Measurements from ENCODE around the gene AGBL4. TPM values are rescaled to one million over a fixed set of nuclear protein-coding genes. Genes with fewer than 3 reads are reported as not detected.

The AGBL4 gene
- total RNA-seq, 1 experiment from 2014 or later = not detected

- intact Hi-C loops (cut with micrococcal nuclease) = no loop called here
- ChIA-PET POLR2A (no interaction called here), RAD21 (ENCODE audit: low non-redundant PET in 1 of 2, low total read pairs in 2 of 2, uncharacterized antibody in 2 of 2, unreplicated experiment in 2 of 2) (no interaction called here), CTCF (no interaction called here)
- Histone ChIP-seq H3K36me3 (ENCODE audit: control insufficient read depth in 1 of 2, insufficient read depth in 2 of 2, low read length in 2 of 2) (no peaks in the 10 kb centered on the region), H3K9ac (ENCODE audit: low read length) (no peak overlapping the region), H3K9me3 (ENCODE audit: control insufficient read depth in 1 of 2, insufficient read depth in 1 of 2, low read depth in 1 of 2, low read length in 2 of 2) (peaks cover 4 to 8% of the 10 kb centered on the region in 2 experiments; a peak in 2 of 4 replicates), H3K79me2 (ENCODE audit: insufficient read depth, low read length) (no peaks in the 10 kb centered on the region), H3K27me3 (ENCODE audit: insufficient read depth, low read length) (no peaks in the 10 kb centered on the region), H3K27ac (ENCODE audit: low read depth, low read length) (no peak overlapping the region), H3K4me1 (ENCODE audit: control insufficient read depth in 1 of 2, insufficient read depth in 2 of 2, low read length in 2 of 2) (no peaks in the 10 kb centered on the region), H4K20me1 (ENCODE audit: insufficient read depth) (no peaks in the 10 kb centered on the region), H3K4me2 (ENCODE audit: low read length) (no peak overlapping the region), H3K4me3 (replicated peaks in 1 of 2; ENCODE audit: low read depth in 1 of 2, low read length in 2 of 2) (no peak overlapping the region), H3K9me2 (ENCODE audit: insufficient read depth) (no peaks in the 10 kb centered on the region), H2AFZ (ENCODE audit: low read depth, low read length, poor library complexity, severe bottlenecking) (no peak overlapping the region)
- no peak for ATAC-seq
- BruUV-seq (replicated peaks) = no TSS peak
- TF ChIP-seq RAD21 (IDR thresholded peaks at IDR 0.05; ENCODE audit: low read depth) (no peak), YY1 (IDR thresholded peaks at IDR 0.05; ENCODE audit: extremely low read depth, insufficient replicate concordance, low read depth, low read length) (no peak)
- DNase-seq (ENCODE audit: low read depth, low spot score) = no peak
Measured at GRCh38 chr1:49723662-49724061, 300.1 kb downstream of the AGBL4 start.

- BruUV-seq (replicated peaks) = no TSS peak
- no peaks in the 10 kb centered on the region for H3K79me2 ChIP-seq (ENCODE audit: insufficient read depth, low read length)
- no peak for ATAC-seq
Measured at GRCh38 chr1:49694251-49694827, 329.4 kb downstream of the AGBL4 start.

More at GRCh38 chr1:49694251-49694827, 329.4 kb downstream of the AGBL4 start:
- TF ChIP-seq ATF3 (IDR thresholded peaks at IDR 0.05) (no peak), SRF (IDR thresholded peaks at IDR 0.05; ENCODE audit: low read depth) (no peak), CEBPB (IDR thresholded peaks at IDR 0.05; ENCODE audit: low read depth) (no peak), CTCF (IDR thresholded peaks at IDR 0.05 in 2 of 3, conservative IDR thresholded peaks at IDR 0.05 in 1 of 3; ENCODE audit: borderline replicate concordance in 1 of 3, insufficient read depth in 1 of 3, low read depth in 2 of 3, low read length in 2 of 3) (no peak), ZNF274 (IDR thresholded peaks at IDR 0.05; ENCODE audit: low read depth, low read length) (no peak), CBX3 (IDR thresholded peaks at IDR 0.05; ENCODE audit: low read depth) (no peak)
- ChIA-PET CTCF (no interaction called here), POLR2A (no interaction called here), RAD21 (ENCODE audit: low non-redundant PET in 1 of 2, low total read pairs in 2 of 2, uncharacterized antibody in 2 of 2, unreplicated experiment in 2 of 2) (no interaction called here)
- H3K4me3 ChIP-seq (replicated peaks in 1 of 2; ENCODE audit: low read depth in 1 of 2, low read length in 2 of 2) = no peak overlapping the region
- no peaks in the 10 kb centered on the region for H4K20me1 ChIP-seq (ENCODE audit: insufficient read depth)
- H3K36me3 ChIP-seq (ENCODE audit: control insufficient read depth in 1 of 2, insufficient read depth in 2 of 2, low read length in 2 of 2) = no peaks in the 10 kb centered on the region
- intact Hi-C loops (cut with micrococcal nuclease) = no loop called here
- no peak overlapping the region for H3K4me2 ChIP-seq (ENCODE audit: low read length)
- no peak overlapping the region for H3K27ac ChIP-seq (ENCODE audit: low read depth, low read length)
- H3K4me1 ChIP-seq (ENCODE audit: control insufficient read depth in 1 of 2, insufficient read depth in 2 of 2, low read length in 2 of 2) = no peaks in the 10 kb centered on the region
- no peaks in the 10 kb centered on the region for H3K9me2 ChIP-seq (ENCODE audit: insufficient read depth)
- H3K9me3 ChIP-seq (ENCODE audit: control insufficient read depth in 1 of 2, insufficient read depth in 1 of 2, low read depth in 1 of 2, low read length in 2 of 2) = peaks cover 0 to 10% of the 10 kb centered on the region in 2 experiments; a peak in 1 of 4 replicates
- no peaks in the 10 kb centered on the region for H3K27me3 ChIP-seq (ENCODE audit: insufficient read depth, low read length)
- no peak overlapping the region for H2AFZ ChIP-seq (ENCODE audit: low read depth, low read length, poor library complexity, severe bottlenecking)
- no peak for DNase-seq (ENCODE audit: low read depth, low spot score)
- no peak overlapping the region for H3K9ac ChIP-seq (ENCODE audit: low read length)

Measured in HCT116 (cell line).